ENCODE measurements around the gene FBXL19. TPM values are rescaled to one million over a fixed set of nuclear protein-coding genes. Genes with fewer than 3 reads are reported as not detected.
A peak's percentile ranks its signal among the peaks of the same experiment; 100 is the strongest.

FBXL19 gene
- total and polyA plus RNA-seq, 2 of the 13 experiments (the other 11 are each of a cell fraction or from before 2014, with no cell fraction given) = 6.0 to 13.7 TPM

- TF ChIP-seq DZIP1 (CRISPR knock-in tag; IDR thresholded peaks at IDR 0.05) (no peak), ZNF275 (CRISPR knock-in tag; IDR thresholded peaks at IDR 0.05; ENCODE audit: borderline replicate concordance) (peak; percentile 12; the same call in 1 of the 2 replicates), BRD4 (CRISPR knock-in tag; IDR thresholded peaks at IDR 0.05) (no peak), ZNF619 (CRISPR knock-in tag; IDR thresholded peaks at IDR 0.05) (peak; percentile 40; the same call in 1 of the 2 replicates), KMT2A (CRISPR knock-in tag; IDR thresholded peaks at IDR 0.05) (peak; percentile 64; the same call in 1 of the 2 replicates), SSRP1 (CRISPR knock-in tag; IDR thresholded peaks at IDR 0.05) (peak; percentile 28; the same call in 1 of the 2 replicates), KAT2B (IDR thresholded peaks at IDR 0.05; ENCODE audit: borderline replicate concordance, low read depth, low read length) (no peak), ZNF10 (CRISPR knock-in tag; IDR thresholded peaks at IDR 0.05; ENCODE audit: borderline replicate concordance, low read depth) (no peak), REXO4 (CRISPR knock-in tag; IDR thresholded peaks at IDR 0.05; ENCODE audit: borderline replicate concordance) (no peak), THYN1 (CRISPR knock-in tag; IDR thresholded peaks at IDR 0.05; ENCODE audit: borderline replicate concordance, low read depth) (no peak), MIER3 (CRISPR knock-in tag; IDR thresholded peaks at IDR 0.05; ENCODE audit: borderline replicate concordance) (no peak; the same call in 1 of the 2 replicates), ZNF609 (CRISPR knock-in tag; IDR thresholded peaks at IDR 0.05; ENCODE audit: borderline replicate concordance) (0 out of 2 replicates have a peak, but pooled peaks have one; percentile 20), ZNF44 (CRISPR knock-in tag; IDR thresholded peaks at IDR 0.05) (no peak), NAIF1 (CRISPR knock-in tag; IDR thresholded peaks at IDR 0.05; ENCODE audit: borderline replicate concordance) (0 out of 2 replicates have a peak, but pooled peaks have one; percentile 2), ZNF180 (CRISPR knock-in tag; IDR thresholded peaks at IDR 0.05; ENCODE audit: borderline replicate concordance, low read depth) (no peak), SMYD3 (CRISPR knock-in tag; IDR thresholded peaks at IDR 0.05) (no peak), ARNT (IDR thresholded peaks at IDR 0.05) (no peak), ZNF761 (CRISPR knock-in tag; conservative IDR thresholded peaks at IDR 0.05) (no peak), TARDBP (CRISPR knock-in tag; IDR thresholded peaks at IDR 0.05) (0 out of 2 replicates have a peak, but pooled peaks have one; percentile 52), SETDB1 (CRISPR knock-in tag; IDR thresholded peaks at IDR 0.05; ENCODE audit: borderline replicate concordance) (no peak), SNAPC2 (CRISPR knock-in tag; IDR thresholded peaks at IDR 0.05) (no peak), ZNF296 (CRISPR knock-in tag; conservative IDR thresholded peaks at IDR 0.05) (no peak; the same call in 1 of the 2 replicates)
Observed at GRCh38 chr16:30921748-30922419, 1.5 kb upstream of the FBXL19 start (continued).

All from HepG2 (cell line).